GM12878 (cell line): ENCODE measurements around the gene PCTP. TPM values are rescaled to one million over a fixed set of nuclear protein-coding genes. Genes with fewer than 3 reads are reported as not detected.

Experiments
- ATAC-seq: fragments of 200-7000 bp; cut with Tn5 transposase; 3 replicates; pipeline ENCODE4 v1.9.1; 2020; ENCODE audit warnings: mild to moderate bottlenecking, moderate library complexity
- BruUV-seq: library from RNA; stranded (reverse); fragments of 400-500 nt; replicated peaks from 2 replicates; lab custom pipeline; 2021; lab: Mats Ljungman, UMichigan
- CTCF ChIA-PET: fragments of 300-600 bp; sonication (Branson Sonifier 250); formaldehyde crosslinking; extraction: SDS; loops from one replicate; lab custom pipeline; 2021; ENCODE audit warnings: inconsistent platforms; lab: Yijun Ruan, JAX
- POLR2A ChIA-PET: fragments of 350-600 bp; formaldehyde crosslinking; extraction: SDS; loops from one replicate; lab custom pipeline; 2021; ENCODE audit warnings: inconsistent platforms; lab: Charles Lee
- RAD21 ChIA-PET: fragments of 300-600 bp; sonication (Branson Sonifier 250); formaldehyde crosslinking; loops from one replicate; lab custom pipeline; 2023; ENCODE audit warnings: antibody characterized with exemption; ENCODE audit not compliant: unreplicated experiment; lab: Charles Lee
- SMC1A ChIA-PET: fragments of 300-600 bp; sonication (Branson Sonifier 250); formaldehyde crosslinking; loops from one replicate; lab custom pipeline; 2023; ENCODE audit not compliant: unreplicated experiment, uncharacterized antibody; lab: Charles Lee
- DNase-seq: peaks from one replicate; pipeline ENCODE4 v3.0.0-alpha.2; 2011; ENCODE audit warnings: low read depth, low spot score
- FAIRE-seq: peaks from 3 replicates; lab custom pipeline; 2011; peaks lifted over from hg19 to GRCh38; lab: Jason Lieb, UNC
- H2AFZ ChIP-seq: 2 replicates; pipeline ENCODE4 v1.6.0; 2011; ENCODE audit warnings: low read depth, low read length, control low read depth; ENCODE audit not compliant: control insufficient read depth
- H3K27ac ChIP-seq: 2 replicates; pipeline ENCODE4 v1.5.1; 2011; ENCODE audit warnings: control low read depth; ENCODE audit not compliant: control insufficient read depth, insufficient read depth
- H3K27me3 ChIP-seq, 2 experiments: replicated peaks in 1 of 2; 2 replicates each; pipeline versions ENCODE4 v1.6.0 to v1.6.1; 2011; ENCODE audit warnings: low read length in 1 of 2; ENCODE audit not compliant: control insufficient read depth in 2 of 2, insufficient read depth in 2 of 2
- H3K36me3 ChIP-seq, 2 experiments: 2 replicates each; pipeline ENCODE4 v1.5.1; 2011; ENCODE audit warnings: low read length in 1 of 2; ENCODE audit not compliant: control insufficient read depth in 2 of 2, insufficient read depth in 2 of 2
- H3K4me1 ChIP-seq: 2 replicates; pipeline ENCODE4 v1.6.1; 2011; ENCODE audit warnings: mild to moderate bottlenecking, low read length, moderate library complexity, mixed read lengths; ENCODE audit not compliant: control insufficient read depth, insufficient read depth
- H3K4me2 ChIP-seq: 2 replicates; pipeline ENCODE4 v1.6.0; 2011; ENCODE audit warnings: control low read depth; ENCODE audit not compliant: control insufficient read depth, insufficient read depth
- H3K4me3 ChIP-seq: fragments of 200-600 bp; sonication (generic); 2 replicates; pipeline ENCODE4 v1.5.1; 2016
- H3K79me2 ChIP-seq: 2 replicates; pipeline ENCODE4 v1.6.0; 2011; ENCODE audit warnings: low read length; ENCODE audit not compliant: control insufficient read depth, insufficient read depth
- H3K9ac ChIP-seq: 2 replicates; pipeline ENCODE4 v1.8.0; 2011; ENCODE audit warnings: low read length, control low read depth, mixed read lengths; ENCODE audit not compliant: control insufficient read depth, insufficient read depth
- H3K9me3 ChIP-seq: replicated peaks from 3 replicates; pipeline ENCODE4 v1.5.1; 2011; ENCODE audit warnings: mild to moderate bottlenecking, low read length; ENCODE audit not compliant: control insufficient read depth, insufficient read depth
- H4K20me1 ChIP-seq: 2 replicates; pipeline ENCODE4 v1.6.0; 2011; ENCODE audit not compliant: control insufficient read depth, insufficient read depth
- ASH2L ChIP-seq: fragments of 300-600, 200-600 bp; sonication (generic); IDR thresholded peaks from 2 replicates; pipeline ENCODE4 v1.6.1; 2017; ENCODE audit warnings: low read depth, mild to moderate bottlenecking, borderline replicate concordance
- BHLHE40 ChIP-seq, 2 experiments: fragments of 450-650 bp in 1 of 2; IDR thresholded peaks; 2 replicates each; pipeline ENCODE4 v1.6.1; 2011 to 2017; ENCODE audit warnings: low read depth in 2 of 2, borderline replicate concordance in 1 of 2, improper control_type of control experiment in 1 of 2, low read length in 1 of 2, mild to moderate bottlenecking in 1 of 2
- CEBPZ ChIP-seq: fragments of 150-350 bp; IDR thresholded peaks from 2 replicates; pipeline ENCODE4 v1.6.1; 2016; ENCODE audit warnings: low read depth, low read length
- CHD4 ChIP-seq: fragments of 200-600 bp; sonication (generic); IDR thresholded peaks from 2 replicates; pipeline ENCODE4 v1.6.1; 2016; ENCODE audit warnings: mild to moderate bottlenecking
- EGR1 ChIP-seq, 2 experiments: IDR thresholded peaks; 1 replicate in 1 of 2; 2 replicates in 1 of 2; pipeline ENCODE4 v1.6.1; 2011 to 2012; ENCODE audit warnings: low read depth in 2 of 2, low read length in 2 of 2, borderline replicate concordance in 1 of 2, mild to moderate bottlenecking in 1 of 2, moderate library complexity in 1 of 2
- HDAC2 ChIP-seq: fragments of 200-600 bp; sonication (generic); IDR thresholded peaks from 2 replicates; pipeline ENCODE4 v1.6.1; 2017
- IKZF2 ChIP-seq, 2 experiments: fragments of 450-650 bp; IDR thresholded peaks; 2 replicates each; pipeline ENCODE4 v1.6.1; 2017; ENCODE audit warnings: mild to moderate bottlenecking in 2 of 2, moderate library complexity in 2 of 2
- JUND ChIP-seq: IDR thresholded peaks from 2 replicates; pipeline ENCODE4 v1.6.1; 2012; ENCODE audit warnings: low read depth, mild to moderate bottlenecking, low read length, improper control_type of control experiment, moderate library complexity
- KDM1A ChIP-seq: fragments of 200-600 bp; sonication (generic); IDR thresholded peaks from 2 replicates; pipeline ENCODE4 v1.6.1; 2016; ENCODE audit warnings: borderline replicate concordance
- MYB ChIP-seq: fragments of 150-350 bp; IDR thresholded peaks from 2 replicates; pipeline ENCODE4 v1.6.1; 2014; ENCODE audit warnings: mild to moderate bottlenecking, low read depth, low read length, borderline replicate concordance
- POLR2AphosphoS5 ChIP-seq: IDR thresholded peaks from 2 replicates; pipeline ENCODE4 v1.6.1; 2011; ENCODE audit warnings: mild to moderate bottlenecking, low read length, inconsistent platforms
- POU2F2 ChIP-seq: IDR thresholded peaks from 3 replicates; pipeline ENCODE4 v1.6.1; 2011; ENCODE audit warnings: low read depth, mild to moderate bottlenecking, low read length, borderline replicate concordance
- RAD21 ChIP-seq: IDR thresholded peaks from 2 replicates; pipeline ENCODE4 v1.6.1; 2011; ENCODE audit warnings: mild to moderate bottlenecking, low read depth, low read length, moderate library complexity; ENCODE audit not compliant: insufficient read depth
- SMAD1 ChIP-seq: fragments of 450-650 bp; IDR thresholded peaks from 2 replicates; pipeline ENCODE4 v1.6.1; 2018; ENCODE audit warnings: mild to moderate bottlenecking, low read depth; ENCODE audit not compliant: partially characterized antibody
- SMAD5 ChIP-seq: IDR thresholded peaks from 2 replicates; pipeline ENCODE4 v1.6.1; 2016; ENCODE audit warnings: antibody characterized with exemption, low read depth
- WGBS: methylation state at CpG from one replicate; pipeline ENCODE4 v1.1.6; 2016; ENCODE audit warnings: low lambda C conversion rate; ENCODE audit not compliant: insufficient replicate concordance, insufficient coverage; ENCODE audit errors: missing lambda C conversion rate; 5-methylcytosine and 5-hydroxymethylcytosine counted together
- in situ Hi-C: fragments of 300-500 bp; cut with MboI; formaldehyde crosslinking; loops from 9 replicates; pipeline ENCODE4 v1.14.3; 2018; ENCODE audit warnings: mixed read lengths
- intact Hi-C: fragments of 100-400 bp; cut with micrococcal nuclease; formaldehyde crosslinking; loops from one replicate; pipeline ENCODE4 v1.14.2; 2022; ENCODE audit not compliant: unreplicated experiment
- polyA plus RNA-seq, 11 experiments: library from polyadenylated mRNA; depleted of rRNA in 4 of 11; unstranded in 6 of 11; stranded (reverse) in 5 of 11; fragments of >200 nt; fragmentation: Nextera tagmentation in 4 of 11; fragmentation: Illumina TruSeq in 1 of 11; extraction: Ambion mirVana in 4 of 11; extraction: Trizol in 1 of 11; gene quantifications; 1 replicate in 1 of 11; 2 replicates in 10 of 11; pipeline versions ENCODE4 v1.2.1 to v1.2.3, GENCODE V29; 2011 to 2016; ENCODE audit warnings: inconsistent platforms in 2 of 11, missing spikeins in 2 of 11, low read depth in 1 of 11
- total RNA-seq, 4 experiments: library from RNA; depleted of rRNA in 3 of 4; stranded (reverse); fragments of >200 nt in 3 of 4; fragmentation: Illumina TruSeq in 1 of 4; extraction: Trizol in 1 of 4; gene quantifications; 2 replicates each; pipeline versions ENCODE4 v1.2.1 to v1.2.3, GENCODE V29; 2013 to 2021

The PCTP gene
- total and polyA plus RNA-seq, 10 of the 15 experiments (the other 5 are each of a cell fraction or from before 2014, with no cell fraction given): 1.4 to 26.8 (median 3.7) TPM

GRCh38 chr17:55709984-55710383 is 40.9 kb upstream of the PCTP start:
- Histone ChIP-seq H3K36me3 (no peaks in the 10 kb centered on the region), H3K27me3 (no peaks in the 10 kb centered on the region), H3K9ac (no peak overlapping the region), H4K20me1 (no peaks in the 10 kb centered on the region), H3K79me2 (no peaks in the 10 kb centered on the region), H3K9me3 (no peaks in the 10 kb centered on the region), H3K4me2 (no peak overlapping the region), H2AFZ (no peak overlapping the region), H3K4me3 (no peak overlapping the region), H3K4me1 (no peaks in the 10 kb centered on the region), H3K27ac (no peak overlapping the region)
- intact Hi-C loops: no loop called here
- CTCF ChIA-PET: interaction anchor here (3.9 kb wide), 1 partner anchor 9 kb away, joined by 16 read pairs; no protein-coding TSS in a partner anchor
- BruUV-seq: no TSS peak
- 46% methylated on average over 4 of the region's 4 CpGs for WGBS
- POLR2A ChIA-PET: no interaction called here
- TF ChIP-seq KDM1A: no peak
- TF ChIP-seq POU2F2: no peak
- TF ChIP-seq POLR2AphosphoS5: no peak
- no peak for TF ChIP-seq RAD21
- no peak for FAIRE-seq
- RAD21 ChIA-PET: no interaction called here
- no peak for DNase-seq
- in situ Hi-C loops: no loop called here
- ATAC-seq: no peak
- SMC1A ChIA-PET: no interaction called here

GRCh38 chr17:55710410-55710809 is 40.4 kb upstream of the PCTP start:
- Histone ChIP-seq H3K27me3 (no peaks in the 10 kb centered on the region), H3K79me2 (no peaks in the 10 kb centered on the region), H3K4me3 (no peak overlapping the region), H3K4me2 (no peak overlapping the region), H3K9ac (no peak overlapping the region), H3K9me3 (no peaks in the 10 kb centered on the region), H3K4me1 (no peaks in the 10 kb centered on the region), H4K20me1 (no peaks in the 10 kb centered on the region), H2AFZ (no peak overlapping the region), H3K36me3 (no peaks in the 10 kb centered on the region), H3K27ac (no peak overlapping the region)
- ChIA-PET CTCF (no interaction called here), SMC1A (no interaction called here), RAD21 (no interaction called here), POLR2A (no interaction called here)
- BruUV-seq: no TSS peak
- DNase-seq (no peak), ATAC-seq (no peak), FAIRE-seq (no peak)
- in situ Hi-C loops: no loop called here
- WGBS: 43% methylated on average over 3 of the region's 3 CpGs
- intact Hi-C loops: no loop called here
- TF ChIP-seq IKZF2 (IDR thresholded peaks at IDR 0.05) (no peak), HDAC2 (no peak), BHLHE40 (IDR thresholded peaks at IDR 0.05; ENCODE audit: borderline replicate concordance in 1 of 2, low read depth in 2 of 2, low read length in 1 of 2) (no peak), JUND (no peak), SMAD5 (no peak), ASH2L (no peak), CEBPZ (no peak), EGR1 (IDR thresholded peaks at IDR 0.05; ENCODE audit: borderline replicate concordance in 1 of 2, low read depth in 2 of 2, low read length in 2 of 2) (no peak), KDM1A (no peak), MYB (no peak), CHD4 (no peak), SMAD1 (no peak)
